Measurements from ENCODE around the gene BRD3OS.

The BRD3OS gene

GRCh38 chr9:134034215-134035040 is 9.1 kb downstream of the BRD3OS start:
- DNase-seq (ENCODE audit: low read depth), result no peak

- no peak for DNase-seq (ENCODE audit: low read depth)
Observed at GRCh38 chr9:134035041-134036039, 10.1 kb downstream of the BRD3OS start.

GRCh38 chr9:134036130-134036529 is 10.8 kb downstream of the BRD3OS start:
- no peak for DNase-seq (ENCODE audit: low read depth)

- DNase-seq (ENCODE audit: low read depth), result no peak
Observed at GRCh38 chr9:134037641-134038040, 12.4 kb downstream of the BRD3OS start.

GRCh38 chr9:134039386-134040175 is 14.3 kb downstream of the BRD3OS start:
- no peak for DNase-seq (ENCODE audit: low read depth)

- DNase-seq (ENCODE audit: low read depth), result no peak
Observed at GRCh38 chr9:134040176-134040565, 14.9 kb downstream of the BRD3OS start.

GRCh38 chr9:134040781-134041648 is 15.7 kb downstream of the BRD3OS start:
- no peak for DNase-seq (ENCODE audit: low read depth)

- DNase-seq (ENCODE audit: low read depth), result no peak
Observed at GRCh38 chr9:134041649-134041962, 16.3 kb downstream of the BRD3OS start.

- no peak for DNase-seq (ENCODE audit: low read depth)
Observed at GRCh38 chr9:134043531-134043988, 18.3 kb downstream of the BRD3OS start.

GRCh38 chr9:134044944-134045343 is 19.7 kb downstream of the BRD3OS start:
- DNase-seq (ENCODE audit: low read depth), result no peak

- no peak for DNase-seq (ENCODE audit: low read depth)
Observed at GRCh38 chr9:134045841-134046544, 20.7 kb downstream of the BRD3OS start.

GRCh38 chr9:134046894-134047681 is 21.8 kb downstream of the BRD3OS start:
- DNase-seq (ENCODE audit: low read depth), result no peak

- DNase-seq (ENCODE audit: low read depth), result no peak
Observed at GRCh38 chr9:134047868-134048581, 22.7 kb downstream of the BRD3OS start.

GRCh38 chr9:134048582-134048968 is 23.3 kb downstream of the BRD3OS start:
- no peak for DNase-seq (ENCODE audit: low read depth)

GRCh38 chr9:134049236-134049635 is 24.0 kb downstream of the BRD3OS start:
- DNase-seq (ENCODE audit: low read depth), result no peak

GRCh38 chr9:134049772-134050588 is 24.7 kb downstream of the BRD3OS start:
- no peak for DNase-seq (ENCODE audit: low read depth)

- no peak for DNase-seq (ENCODE audit: low read depth)
Observed at GRCh38 chr9:134050726-134051125, 25.4 kb downstream of the BRD3OS start.

- DNase-seq (ENCODE audit: low read depth), result no peak
Observed at GRCh38 chr9:134051319-134051718, 26.0 kb downstream of the BRD3OS start.
